ENCODE measurements around the gene OTUD5. TPM values are rescaled to one million over a fixed set of nuclear protein-coding genes. Genes with fewer than 3 reads are reported as not detected.
A peak's percentile ranks its signal among the peaks of the same experiment; 100 is the strongest.
"Not testable (repeated sequence)": the region's sequence is repeated elsewhere in the genome, so short reads cannot be mapped to it uniquely, and the experiment has no call there.

The OTUD5 gene
- total RNA-seq, 2 donors from 2014 or later, result 28.4 to 40.5 TPM

DNA sequence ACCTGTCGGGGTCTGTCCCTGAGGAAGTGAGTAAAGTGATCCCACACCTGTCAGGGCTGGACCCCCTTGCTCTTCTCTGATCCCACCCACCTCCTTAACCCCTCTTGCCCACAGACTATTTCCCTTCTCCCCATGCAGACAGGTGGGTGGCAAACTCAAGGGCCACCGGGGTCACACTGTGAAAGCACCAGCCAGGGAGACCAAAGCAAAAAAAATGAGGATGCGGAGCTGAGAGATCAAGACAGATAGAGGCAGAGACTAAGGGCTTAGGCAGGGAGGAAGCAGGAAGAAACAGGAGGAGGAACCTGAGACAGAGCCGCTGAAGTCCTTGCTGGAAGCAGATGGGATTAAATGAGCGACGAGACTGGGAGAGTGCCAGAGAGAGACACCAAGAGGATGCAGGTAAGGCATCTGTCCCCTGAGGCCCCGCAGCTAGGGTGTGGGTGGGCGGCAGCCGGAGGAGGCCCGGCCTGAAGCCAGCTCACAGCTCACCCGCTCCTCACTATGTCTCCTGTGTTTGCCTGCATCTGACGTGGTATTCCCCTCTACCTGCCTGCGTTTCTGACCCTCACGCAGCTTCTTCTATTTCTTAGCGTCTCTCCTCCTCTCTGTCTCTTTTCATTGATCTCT is 67.0 kb downstream of the OTUD5 start:
- H3K4me1 ChIP-seq (ENCODE audit: control insufficient read depth in 1 of 2, low read depth in 2 of 2), result peaks cover 0 to 10% of the 10 kb centered on the region in 2 donors
- DNase-seq (ENCODE audit: low spot score), result no peak
- H3K27me3 ChIP-seq (replicated peaks; ENCODE audit: insufficient read depth), result no peaks in the 10 kb centered on the region
- no peak overlapping the region for H3K27ac ChIP-seq
- H3K9me3 ChIP-seq, result no peaks in the 10 kb centered on the region
- H3K4me3 ChIP-seq, result peak overlapping the region; percentile 85
- TF ChIP-seq, protein P1, sequence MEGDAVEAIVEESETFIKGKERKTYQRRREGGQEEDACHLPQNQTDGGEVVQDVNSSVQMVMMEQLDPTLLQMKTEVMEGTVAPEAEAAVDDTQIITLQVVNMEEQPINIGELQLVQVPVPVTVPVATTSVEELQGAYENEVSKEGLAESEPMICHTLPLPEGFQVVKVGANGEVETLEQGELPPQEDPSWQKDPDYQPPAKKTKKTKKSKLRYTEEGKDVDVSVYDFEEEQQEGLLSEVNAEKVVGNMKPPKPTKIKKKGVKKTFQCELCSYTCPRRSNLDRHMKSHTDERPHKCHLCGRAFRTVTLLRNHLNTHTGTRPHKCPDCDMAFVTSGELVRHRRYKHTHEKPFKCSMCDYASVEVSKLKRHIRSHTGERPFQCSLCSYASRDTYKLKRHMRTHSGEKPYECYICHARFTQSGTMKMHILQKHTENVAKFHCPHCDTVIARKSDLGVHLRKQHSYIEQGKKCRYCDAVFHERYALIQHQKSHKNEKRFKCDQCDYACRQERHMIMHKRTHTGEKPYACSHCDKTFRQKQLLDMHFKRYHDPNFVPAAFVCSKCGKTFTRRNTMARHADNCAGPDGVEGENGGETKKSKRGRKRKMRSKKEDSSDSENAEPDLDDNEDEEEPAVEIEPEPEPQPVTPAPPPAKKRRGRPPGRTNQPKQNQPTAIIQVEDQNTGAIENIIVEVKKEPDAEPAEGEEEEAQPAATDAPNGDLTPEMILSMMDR (IDR thresholded peaks at IDR 0.05), result no peak
- H3K36me3 ChIP-seq, result no peaks in the 10 kb centered on the region
- ATAC-seq (ENCODE audit: insufficient number of reproducible peaks, low FRiP score, low read depth), result no peak

DNA sequence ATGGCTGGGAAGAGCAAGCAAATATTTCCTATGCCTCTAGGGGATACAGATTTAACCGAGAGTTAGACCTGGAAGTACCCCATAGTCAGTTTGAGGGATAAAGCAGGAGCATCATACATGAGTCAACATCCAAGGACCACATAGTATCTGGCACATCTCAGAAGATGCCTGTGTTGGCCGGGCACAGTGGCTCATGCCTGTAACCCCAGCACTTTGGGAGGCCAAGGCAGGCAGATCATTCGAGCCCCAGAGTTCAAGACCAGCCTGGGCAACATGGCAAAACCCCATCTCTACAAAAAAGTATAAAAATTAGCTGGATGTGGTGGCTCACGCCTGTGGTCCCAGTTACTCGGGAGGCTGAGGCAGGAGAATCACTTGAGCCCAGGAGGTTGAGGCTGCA is 70.8 kb downstream of the OTUD5 start:
- not testable (repeated sequence) for H3K36me3 ChIP-seq; H3K27ac ChIP-seq; H3K27me3 ChIP-seq (replicated peaks; ENCODE audit: insufficient read depth); H3K4me1 ChIP-seq (ENCODE audit: control insufficient read depth in 1 of 2, low read depth in 2 of 2); ATAC-seq (ENCODE audit: insufficient number of reproducible peaks, low FRiP score, low read depth); DNase-seq (ENCODE audit: low spot score); H3K9me3 ChIP-seq; H3K4me3 ChIP-seq

DNA sequence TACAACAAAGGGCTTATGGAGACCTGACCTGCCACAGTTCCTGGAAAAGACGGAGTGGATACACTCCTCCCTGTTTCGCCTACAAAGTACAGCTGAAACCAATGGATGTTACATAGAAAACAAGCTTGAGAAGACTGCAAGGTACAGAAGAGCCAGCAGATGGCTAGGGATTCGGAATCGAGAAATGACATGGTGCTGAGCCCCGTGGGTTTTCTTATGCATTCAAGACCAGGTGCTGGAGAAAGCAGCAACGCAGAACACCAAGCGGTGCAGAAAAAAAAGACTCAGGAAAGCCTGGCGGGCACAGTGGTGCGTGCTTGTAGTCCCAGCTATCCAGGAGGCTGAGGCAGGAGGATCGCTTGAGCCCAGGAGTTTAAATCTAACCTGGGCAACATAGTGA is 73.7 kb downstream of the OTUD5 start:
- no peak for DNase-seq (ENCODE audit: low spot score)
- Histone ChIP-seq H3K4me1 (ENCODE audit: control insufficient read depth in 1 of 2, low read depth in 2 of 2) (no peaks in the 10 kb centered on the region), H3K27me3 (replicated peaks; ENCODE audit: insufficient read depth) (no peaks in the 10 kb centered on the region), H3K9me3 (no peaks in the 10 kb centered on the region), H3K4me3 (no peak overlapping the region), H3K36me3 (no peaks in the 10 kb centered on the region), H3K27ac (no peak overlapping the region)
- ATAC-seq (ENCODE audit: insufficient number of reproducible peaks, low FRiP score, low read depth), result no peak
- TF ChIP-seq, protein P1 (IDR thresholded peaks at IDR 0.05), result no peak

DNA sequence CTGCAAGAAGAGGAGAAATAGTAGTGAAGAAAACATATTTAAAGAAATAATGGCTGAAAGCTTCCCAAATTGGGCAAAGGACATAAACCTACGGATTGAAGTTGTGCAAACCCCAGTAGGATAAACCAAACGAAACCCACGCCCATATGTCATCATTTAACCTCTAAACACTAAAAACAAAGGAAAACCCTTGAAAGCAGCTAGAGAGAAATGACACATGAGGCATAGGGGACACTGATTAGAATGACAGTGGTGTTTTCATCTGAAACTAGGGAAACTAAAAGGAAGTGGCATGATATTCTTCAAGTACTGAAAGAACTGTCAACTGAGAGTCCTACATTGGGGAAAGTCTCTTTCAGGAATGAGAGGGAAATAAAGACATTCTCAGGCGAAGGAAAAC is 80.5 kb downstream of the OTUD5 start:
- not testable (repeated sequence) for H3K27ac ChIP-seq; H3K9me3 ChIP-seq; DNase-seq (ENCODE audit: low spot score); ATAC-seq (ENCODE audit: insufficient number of reproducible peaks, low FRiP score, low read depth); H3K4me1 ChIP-seq (ENCODE audit: control insufficient read depth in 1 of 2, low read depth in 2 of 2); H3K4me3 ChIP-seq; H3K27me3 ChIP-seq (replicated peaks; ENCODE audit: insufficient read depth); H3K36me3 ChIP-seq

Other genes starting within 250 kb of the OTUD5 start
- not detected for gene GLOD5, start 195.9 kb downstream of the OTUD5 start, total RNA-seq
- 1 to 10 TPM in 1 of 2 donors, not detected in 1; 1.4 TPM for gene GATA1, start 171.0 kb downstream of the OTUD5 start, total RNA-seq
- gene HDAC6, start 155.5 kb downstream of the OTUD5 start, total RNA-seq, result 100 to 1,000 TPM; 123 to 125 TPM
- not detected for gene ERAS, start 131.1 kb downstream of the OTUD5 start, total RNA-seq
- 1 to 10 TPM; 1.8 to 3.0 TPM for gene PCSK1N, start 122.0 kb downstream of the OTUD5 start, total RNA-seq
- gene TIMM17B, start 59.8 kb downstream of the OTUD5 start, total RNA-seq, result 10 to 100 TPM; 30.0 to 52.0 TPM
- 10 to 100 TPM; 37.5 to 60.2 TPM for gene PQBP1, start 59.7 kb downstream of the OTUD5 start, total RNA-seq
- gene SLC35A2, start 46.0 kb downstream of the OTUD5 start, total RNA-seq, result 10 to 100 TPM; 12.8 to 30.7 TPM
- gene PIM2, start 38.6 kb downstream of the OTUD5 start, total RNA-seq, result 10 to 100 TPM; 14.8 to 21.9 TPM
- 1 to 10 TPM; 3.8 to 5.0 TPM for gene KCND1, start 14.2 kb upstream of the OTUD5 start, total RNA-seq
- gene GRIPAP1, start 44.7 kb upstream of the OTUD5 start, total RNA-seq, result 10 to 100 TPM; 29.8 to 36.6 TPM
- 100 to 1,000 TPM in 1 of 2 donors, 10 to 100 TPM in 1; 83.8 to 106 TPM for gene TFE3, start 85.8 kb upstream of the OTUD5 start, total RNA-seq
- 1 to 10 TPM; 3.6 to 5.6 TPM for gene CCDC120, start 101.4 kb upstream of the OTUD5 start, total RNA-seq
- 10 to 100 TPM; 24.0 to 25.7 TPM for gene PRAF2, start 116.4 kb upstream of the OTUD5 start, total RNA-seq
- gene WDR45, start 122.3 kb upstream of the OTUD5 start, total RNA-seq, result 100 to 1,000 TPM in 1 of 2 donors, 10 to 100 TPM in 1; 90.2 to 108 TPM
- 10 to 100 TPM; 22.2 to 23.3 TPM for gene GPKOW, start 166.1 kb upstream of the OTUD5 start, total RNA-seq
- 10 to 100 TPM in 1 of 2 donors, 1 to 10 TPM in 1; 3.5 to 16.8 TPM for gene MAGIX, start 205.2 kb upstream of the OTUD5 start, total RNA-seq
- 100 to 1,000 TPM in 1 of 2 donors, 10 to 100 TPM in 1; 90.2 to 101 TPM for gene PLP2, start 214.3 kb upstream of the OTUD5 start, total RNA-seq
- 10 to 100 TPM; 21.4 to 46.7 TPM for gene PRICKLE3, start 228.8 kb upstream of the OTUD5 start, total RNA-seq
- gene SYP, start 242.6 kb upstream of the OTUD5 start, total RNA-seq, result 1 to 10 TPM; 3.2 to 6.9 TPM